ENCODE measurements around the gene LMO1. TPM values are rescaled to one million over a fixed set of nuclear protein-coding genes. Genes with fewer than 3 reads are reported as not detected.

Gene LMO1
- 1.9 TPM for polyA plus RNA-seq (ENCODE audit: insufficient read length)

DNA sequence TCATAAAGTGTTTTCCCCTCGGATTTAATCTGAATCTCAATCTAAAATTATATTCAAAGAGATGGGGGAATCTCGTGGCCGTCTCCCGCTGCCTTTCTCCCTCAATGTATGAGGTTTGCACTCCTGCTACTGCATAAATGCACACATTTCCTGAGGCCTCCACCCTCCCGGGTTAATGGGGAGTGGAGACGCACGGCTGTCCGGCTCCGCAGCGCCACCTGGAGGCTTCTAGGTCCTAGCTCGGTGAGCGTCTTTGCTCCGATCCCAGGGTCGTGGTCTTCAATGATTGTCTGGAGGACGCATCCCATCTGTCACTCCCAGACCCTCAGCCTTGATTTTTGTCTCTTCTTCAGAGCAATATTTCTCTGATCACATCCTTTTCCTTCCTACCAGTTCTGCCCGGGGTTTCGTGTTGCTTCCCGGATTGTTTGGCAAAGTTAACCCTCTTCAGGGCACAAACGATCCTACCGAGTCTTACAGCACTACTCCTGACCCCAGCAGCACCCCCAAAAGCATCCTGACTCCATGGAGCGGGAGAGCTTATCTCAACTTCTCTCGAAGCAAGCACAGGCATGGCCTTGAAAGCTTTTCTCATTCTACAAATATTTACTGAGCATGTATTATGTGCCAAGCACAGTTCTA is at the start of gene LMO1:
LMO1 (minus strand) TSS at position 110 of the 642 bp plus-strand sequence. CDS start 516 bp downstream, outside the sequence.
- DNase-seq, result peak; percentile 80

DNA sequence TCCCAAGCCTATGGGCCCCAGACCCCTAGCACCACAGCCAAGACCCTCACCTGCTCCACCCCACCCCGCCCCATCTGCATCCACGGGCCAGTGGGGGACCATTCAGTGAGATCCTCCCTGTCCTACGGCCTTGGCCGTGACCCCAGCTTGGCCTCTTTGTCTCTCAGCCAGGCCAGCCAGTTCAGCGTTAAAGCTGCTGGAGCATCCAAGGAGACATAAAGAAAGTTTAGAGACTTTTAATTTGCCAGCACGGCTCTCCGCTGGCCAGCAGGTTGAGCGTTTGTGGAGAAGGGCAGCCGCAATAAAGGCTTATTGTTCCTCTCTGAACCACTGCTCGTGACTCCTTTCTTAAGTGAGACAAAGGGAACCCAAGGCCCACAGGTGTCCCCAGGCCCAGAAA is 49.3 kb upstream of the LMO1 start:
- no peak for DNase-seq

DNA sequence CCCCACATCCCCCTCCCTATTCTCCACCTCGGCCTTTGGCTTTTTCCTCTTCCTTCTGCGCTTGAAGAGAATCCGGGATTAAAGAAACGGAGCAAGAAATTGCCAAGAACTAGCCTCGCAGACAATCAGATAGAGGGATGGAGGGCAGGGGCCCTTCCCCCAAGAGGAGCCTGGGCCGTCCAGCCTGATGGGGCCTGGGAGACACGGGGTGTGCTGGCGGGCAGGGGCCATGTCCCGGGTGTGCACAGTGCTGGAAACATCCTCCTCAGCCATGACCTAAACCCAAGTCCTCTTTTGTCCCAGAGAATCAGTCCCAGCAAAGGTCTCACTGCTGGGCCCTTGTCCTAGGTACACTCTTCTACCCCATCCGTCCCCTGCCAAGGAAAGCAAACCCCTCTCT is 47.7 kb upstream of the LMO1 start:
- no peak for DNase-seq

DNA sequence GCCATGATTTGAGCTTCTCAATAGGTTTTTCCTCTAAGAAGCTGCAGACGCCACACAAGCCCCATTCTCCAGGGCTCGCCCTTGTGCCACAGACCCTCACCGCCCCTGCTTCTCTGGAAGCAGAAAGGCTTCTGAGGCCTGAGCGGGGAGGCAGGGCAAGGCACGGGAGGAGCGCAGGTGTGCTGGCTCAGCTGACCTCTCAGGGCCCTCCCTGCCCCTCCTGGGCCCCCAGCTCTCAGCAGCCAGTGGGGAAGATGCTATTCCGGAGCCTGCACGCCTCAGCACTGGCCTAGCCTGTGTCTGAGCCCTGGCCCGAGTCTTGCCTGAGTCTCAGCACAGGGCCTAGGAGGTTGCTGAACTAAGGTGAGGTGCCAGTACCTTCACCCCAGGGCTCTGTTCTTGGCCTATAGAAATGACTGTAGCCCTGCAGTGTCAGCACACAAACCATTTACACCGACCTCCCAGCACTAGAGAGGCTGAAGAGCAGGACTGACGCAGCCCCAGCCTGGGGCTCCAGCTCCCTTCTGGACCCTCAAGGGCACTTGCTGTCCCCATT is 47.1 kb upstream of the LMO1 start:
- DNase-seq, result no peak

DNA sequence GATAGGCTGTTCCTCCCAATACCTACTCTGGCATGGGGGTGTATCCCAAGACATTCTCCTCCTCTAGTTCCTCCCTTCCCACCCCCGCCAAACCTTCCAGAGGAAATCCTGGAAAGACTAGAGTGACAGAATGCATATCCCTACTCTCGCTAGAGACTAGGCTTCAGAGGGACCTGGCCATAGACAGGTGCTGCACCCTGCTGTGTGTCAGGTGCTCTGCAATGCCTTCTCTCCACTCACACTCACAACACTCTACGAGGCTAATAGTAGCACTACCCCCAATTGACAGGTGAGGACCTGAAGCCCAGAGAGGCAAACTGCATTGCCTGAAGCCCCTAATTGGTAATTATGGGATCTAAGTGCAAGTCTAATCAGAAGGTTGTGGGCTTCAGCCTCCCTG is 46.2 kb upstream of the LMO1 start:
- DNase-seq, result no peak

DNA sequence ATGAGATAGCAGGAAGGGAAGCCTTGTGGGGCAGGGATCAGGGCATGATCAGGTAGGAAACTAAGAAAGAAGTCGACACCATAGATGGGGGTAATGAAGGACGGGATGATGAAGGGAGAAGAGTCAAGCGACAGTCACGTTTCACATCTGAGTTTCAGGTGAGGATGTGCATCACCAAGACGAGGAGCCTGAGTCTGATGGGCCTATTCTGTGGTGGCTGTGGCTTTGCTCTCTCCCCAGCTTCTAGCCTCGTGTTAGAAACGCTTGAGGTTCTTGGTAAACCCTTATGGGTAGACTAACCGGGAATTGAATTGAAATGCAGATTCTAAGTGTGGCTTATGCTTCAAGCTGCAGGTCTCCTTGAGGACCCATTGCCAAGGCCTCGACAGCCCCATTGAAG is 45.6 kb upstream of the LMO1 start:
- DNase-seq, result no peak

DNA sequence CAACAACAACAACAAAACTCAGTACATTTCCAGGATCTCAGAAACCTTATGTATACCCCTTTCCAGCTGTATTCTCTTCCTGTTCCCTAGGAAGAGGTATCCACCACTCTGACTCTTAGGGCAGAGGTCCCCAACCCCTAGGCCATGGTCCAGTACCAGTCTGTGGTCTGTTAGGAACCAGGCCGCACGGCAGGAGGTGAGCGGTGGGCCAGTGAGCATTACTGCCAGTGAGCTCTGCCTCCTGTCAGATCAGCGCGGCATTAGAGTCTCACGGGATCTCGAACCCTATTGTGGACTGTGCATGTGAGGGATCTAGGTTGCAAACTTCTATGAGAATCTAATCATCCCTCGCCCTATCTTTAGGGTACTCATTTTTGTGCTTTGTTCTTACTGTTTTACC is 43.9 kb upstream of the LMO1 start:
- DNase-seq, result no peak

DNA sequence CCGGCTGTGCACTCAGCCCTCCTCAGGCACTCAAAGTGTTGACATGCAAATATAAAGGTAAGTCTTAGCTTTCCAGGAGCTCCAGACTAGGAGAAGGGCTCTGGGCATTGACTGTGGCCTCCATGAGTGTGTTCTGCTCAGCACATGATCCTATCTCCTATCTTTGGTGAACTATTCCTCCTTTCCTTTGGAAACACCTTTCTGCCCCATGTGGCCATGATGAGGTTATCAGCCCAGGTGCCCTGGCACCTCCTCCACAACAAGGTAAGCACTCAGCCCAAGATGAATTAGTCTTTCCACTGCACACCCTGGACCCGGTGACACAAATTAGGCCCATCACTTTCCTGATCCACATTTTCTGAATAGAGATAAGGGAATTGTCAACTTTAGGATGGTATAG is 37.9 kb upstream of the LMO1 start:
- DNase-seq, result no peak

DNA sequence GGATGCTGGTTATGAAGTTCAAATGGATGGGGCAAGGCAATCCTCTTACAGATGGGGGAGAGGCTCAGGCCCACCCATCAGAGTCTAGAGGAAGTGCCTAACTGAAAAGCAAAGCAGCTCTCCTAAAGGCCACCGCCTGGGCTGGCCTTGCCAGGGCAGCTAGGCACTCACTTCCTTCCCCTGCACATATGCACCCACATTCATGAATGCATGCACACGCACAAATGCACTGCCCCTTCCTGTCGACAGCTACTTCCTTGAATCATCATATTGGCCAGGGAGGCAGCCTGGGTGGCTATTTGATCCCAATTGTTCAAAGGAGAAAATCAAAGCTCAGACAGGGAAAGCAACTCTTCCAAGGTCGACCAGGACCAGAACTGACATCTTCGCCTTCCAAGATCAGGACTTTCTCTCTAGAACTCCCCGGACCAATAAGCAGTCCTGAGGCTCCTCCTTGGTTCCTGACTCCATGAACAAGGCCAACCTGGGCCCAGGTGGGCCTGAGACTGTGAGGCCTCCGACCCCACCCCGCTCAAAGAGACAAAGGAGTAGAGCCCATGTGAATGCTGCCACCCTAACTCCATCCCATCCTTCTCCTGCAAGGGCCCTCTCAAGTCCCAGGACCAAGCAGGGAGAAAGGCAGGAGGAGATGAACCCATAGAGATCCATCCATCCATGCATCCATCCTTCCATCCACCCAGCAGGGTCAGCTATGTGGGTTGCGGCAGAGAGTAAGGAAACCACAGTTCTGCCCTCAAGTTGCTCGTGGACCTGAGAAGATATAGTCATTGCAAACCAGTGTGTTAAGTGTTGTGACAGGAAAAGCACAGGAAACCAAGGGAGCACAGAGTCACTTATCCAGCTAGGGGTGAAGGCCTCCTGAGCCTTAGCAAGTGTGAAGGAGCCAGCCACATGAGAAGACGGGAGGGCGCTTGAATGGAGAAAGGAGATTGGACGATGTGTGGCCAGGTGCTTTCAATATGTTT is 35.4 kb upstream of the LMO1 start:
- DNase-seq, result no peak

DNA sequence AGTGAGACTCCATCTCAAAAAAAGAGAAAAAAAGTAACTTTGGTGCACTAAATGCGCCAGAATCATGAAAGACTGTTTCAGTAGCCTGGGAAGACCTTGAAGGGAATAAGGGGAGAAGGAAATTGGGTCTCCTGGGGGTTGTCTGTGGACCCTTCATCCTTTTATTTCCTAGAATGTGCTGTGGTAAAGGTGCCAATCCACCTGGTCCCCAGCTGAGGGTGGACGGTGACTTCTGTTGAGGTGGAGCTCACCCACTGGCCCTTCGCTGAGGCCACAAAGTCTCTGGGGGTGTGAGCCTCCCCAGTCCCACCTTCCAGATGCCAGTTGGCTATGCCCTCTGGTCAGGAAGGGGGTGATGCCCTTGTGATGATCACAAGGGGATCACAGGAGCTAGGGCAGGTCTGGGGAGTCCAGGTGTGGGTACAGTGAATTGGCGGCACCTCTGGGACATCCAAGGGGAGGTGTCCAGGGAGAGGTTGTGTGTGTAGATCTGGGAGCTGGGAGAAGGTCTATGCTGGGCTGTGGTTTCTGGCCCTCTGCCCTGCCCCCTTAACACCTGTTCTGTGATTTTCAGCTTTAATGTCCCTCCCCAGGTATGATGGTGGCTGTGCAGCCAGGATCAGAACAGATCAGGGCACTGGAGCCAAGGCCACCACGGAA is 34.2 kb upstream of the LMO1 start:
- DNase-seq, result no peak

DNA sequence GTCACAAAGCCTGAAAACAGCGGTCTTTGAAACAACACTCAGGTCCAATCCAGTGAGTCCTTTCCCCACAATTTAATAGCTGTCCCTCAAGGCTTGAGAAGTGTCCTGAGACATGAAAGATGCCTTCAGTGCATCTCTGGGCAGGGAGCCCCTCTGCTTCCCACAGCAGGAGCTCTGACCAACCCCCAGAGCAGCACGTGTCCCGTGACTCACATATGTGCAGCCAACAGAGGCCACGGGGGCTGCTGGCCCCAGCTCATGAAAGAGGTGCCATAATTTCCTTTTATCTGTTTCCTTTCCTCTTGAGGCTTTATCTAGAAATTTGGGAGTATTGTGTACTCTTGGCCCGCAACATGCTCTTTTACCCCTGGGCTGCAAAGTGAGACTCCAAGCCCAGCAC is 33.2 kb upstream of the LMO1 start:
- DNase-seq, result no peak

DNA sequence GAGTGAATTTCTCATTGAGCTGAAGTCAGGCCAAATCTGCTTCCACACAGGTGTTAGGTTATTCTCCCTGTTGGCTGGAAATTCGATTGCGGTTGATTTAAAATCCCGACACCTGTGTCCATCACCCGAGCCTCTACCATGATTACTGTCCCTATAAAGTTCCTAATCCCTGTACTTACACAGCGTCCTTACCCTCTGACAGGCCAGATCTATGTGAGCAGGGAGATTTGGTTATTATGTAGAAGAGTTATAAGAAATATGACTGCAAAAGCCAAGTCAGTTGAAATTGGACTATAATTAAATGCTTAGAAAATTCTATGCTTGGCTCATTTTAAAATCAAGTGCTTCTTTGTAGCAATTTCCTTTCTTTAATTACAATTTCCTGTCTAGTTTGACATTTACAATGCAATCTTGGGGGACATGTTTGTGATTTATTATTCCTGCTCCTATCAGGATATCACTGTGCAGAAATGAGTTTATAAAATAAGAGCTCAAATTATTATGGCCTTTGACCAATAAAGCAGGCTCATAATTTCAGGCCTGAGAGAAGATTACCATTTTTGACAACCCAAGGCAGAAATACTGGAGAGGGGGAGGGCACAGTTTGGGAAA is 32.5 kb upstream of the LMO1 start:
- no peak for DNase-seq

DNA sequence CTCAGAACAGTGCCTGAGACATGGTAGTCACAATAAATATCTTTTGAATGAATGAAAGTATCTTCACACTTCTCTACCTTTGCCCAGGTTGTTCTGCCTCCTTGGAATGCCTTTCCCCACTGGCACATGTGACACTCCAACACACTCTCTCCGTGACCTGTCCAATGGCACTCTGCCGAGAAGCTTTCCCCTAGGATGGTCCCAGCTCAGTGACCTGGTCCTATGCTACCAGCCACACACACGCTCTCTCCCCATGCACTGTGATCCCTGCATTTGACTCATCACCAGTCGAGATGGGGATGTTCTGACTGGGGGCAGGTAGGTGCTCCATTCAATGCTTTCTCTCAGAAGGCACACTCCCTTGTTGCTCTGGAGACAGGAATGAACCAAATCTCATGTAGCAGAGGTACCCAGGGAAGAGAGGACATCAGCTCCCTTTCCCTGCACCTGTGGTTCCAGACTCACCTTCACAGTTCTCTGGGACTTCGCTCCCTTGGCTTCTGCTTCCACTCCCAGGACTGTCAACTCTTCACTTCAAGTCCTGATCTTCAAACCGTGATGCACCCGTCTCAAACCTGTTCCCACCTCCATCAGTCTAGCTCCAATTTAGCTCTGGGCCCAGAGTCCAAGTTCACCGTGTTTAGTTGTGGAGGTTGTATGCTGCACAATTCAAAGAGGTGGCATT is 30.7 kb upstream of the LMO1 start:
- no peak for DNase-seq

DNA sequence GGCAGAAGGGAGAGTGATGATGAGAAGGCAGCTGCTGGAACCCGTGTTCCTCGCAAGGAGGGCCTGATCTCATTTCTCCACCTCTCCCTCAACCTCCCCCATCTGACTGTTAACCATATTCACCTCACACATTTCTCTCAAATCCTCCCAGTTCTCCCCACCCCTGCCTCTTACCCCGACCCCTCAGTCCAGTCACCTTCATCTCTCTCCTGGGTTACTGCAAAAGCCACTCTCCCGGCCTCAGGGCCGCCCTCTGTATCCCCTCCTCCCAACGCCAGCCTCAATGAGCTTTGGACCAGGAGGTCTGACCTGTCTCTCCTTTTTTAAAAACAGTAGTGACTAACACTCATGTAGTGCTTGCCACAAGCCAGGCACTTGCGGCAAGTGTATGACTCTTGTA is 29.5 kb upstream of the LMO1 start:
- DNase-seq, result no peak

DNA sequence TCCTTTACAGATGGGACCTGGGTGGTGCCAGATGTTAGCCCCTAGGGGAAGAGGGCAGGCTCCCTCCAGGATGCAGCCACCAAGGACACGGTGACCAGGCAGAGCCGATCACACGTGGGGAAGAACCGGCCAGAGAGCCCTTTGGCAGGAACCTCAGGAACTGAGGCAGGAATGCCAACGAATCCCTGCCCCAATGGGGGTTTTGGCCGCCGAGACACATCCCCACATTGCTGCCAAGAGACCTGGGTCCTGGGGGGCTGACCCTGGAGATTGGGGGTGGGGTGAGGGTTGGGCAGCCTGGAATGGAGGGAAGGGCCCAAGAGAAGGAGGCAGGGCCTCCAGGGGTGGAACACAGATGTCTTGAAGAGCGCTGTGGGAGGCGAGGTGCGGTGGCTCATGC is 28.7 kb upstream of the LMO1 start:
- no peak for DNase-seq

DNA sequence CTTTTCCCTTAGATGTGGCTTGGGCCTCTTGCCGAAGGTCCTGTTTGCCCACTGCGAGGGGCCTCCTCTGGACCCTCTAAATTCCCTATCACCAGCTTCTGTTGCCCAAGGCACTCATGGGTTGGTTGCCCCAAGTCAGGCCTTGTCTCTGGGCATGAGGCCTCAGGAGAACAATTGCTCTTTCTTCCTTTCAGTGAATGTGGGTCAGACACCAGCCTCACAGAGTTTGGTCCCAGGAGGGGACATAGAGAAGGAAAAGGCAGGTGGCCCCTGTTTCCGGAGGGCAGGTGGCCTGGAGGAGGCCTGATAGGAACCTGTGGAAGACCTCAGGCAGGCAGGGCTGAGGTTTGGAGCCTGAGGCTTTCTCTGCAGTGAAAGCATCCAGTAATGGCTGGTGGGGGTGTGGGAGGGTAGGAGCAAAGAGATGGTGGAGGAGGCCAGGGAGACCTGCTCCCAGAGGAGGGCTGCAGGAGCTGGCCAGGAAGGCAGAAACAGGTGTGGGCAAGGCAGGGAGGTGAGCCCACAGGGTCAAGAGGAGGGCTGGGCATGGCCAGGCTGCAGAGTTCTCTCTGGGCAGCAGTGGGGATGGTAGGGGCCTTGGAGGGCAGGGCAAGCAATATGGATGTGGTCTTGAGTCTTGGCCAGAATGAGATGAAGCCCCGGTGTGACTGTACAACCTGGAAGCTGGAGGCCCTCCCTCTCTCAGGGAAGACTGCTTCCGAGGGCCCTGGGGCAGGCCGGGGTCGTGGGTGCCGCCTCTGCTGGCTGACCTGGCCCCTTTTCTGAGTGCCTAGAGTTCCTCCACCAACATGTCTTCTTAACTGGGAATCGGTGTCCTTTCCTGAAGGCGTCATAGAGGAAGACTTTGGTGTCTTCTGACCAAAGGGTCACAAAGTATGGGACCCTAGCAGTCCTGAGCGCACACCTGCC is 28.0 kb upstream of the LMO1 start:
- no peak for DNase-seq

DNA sequence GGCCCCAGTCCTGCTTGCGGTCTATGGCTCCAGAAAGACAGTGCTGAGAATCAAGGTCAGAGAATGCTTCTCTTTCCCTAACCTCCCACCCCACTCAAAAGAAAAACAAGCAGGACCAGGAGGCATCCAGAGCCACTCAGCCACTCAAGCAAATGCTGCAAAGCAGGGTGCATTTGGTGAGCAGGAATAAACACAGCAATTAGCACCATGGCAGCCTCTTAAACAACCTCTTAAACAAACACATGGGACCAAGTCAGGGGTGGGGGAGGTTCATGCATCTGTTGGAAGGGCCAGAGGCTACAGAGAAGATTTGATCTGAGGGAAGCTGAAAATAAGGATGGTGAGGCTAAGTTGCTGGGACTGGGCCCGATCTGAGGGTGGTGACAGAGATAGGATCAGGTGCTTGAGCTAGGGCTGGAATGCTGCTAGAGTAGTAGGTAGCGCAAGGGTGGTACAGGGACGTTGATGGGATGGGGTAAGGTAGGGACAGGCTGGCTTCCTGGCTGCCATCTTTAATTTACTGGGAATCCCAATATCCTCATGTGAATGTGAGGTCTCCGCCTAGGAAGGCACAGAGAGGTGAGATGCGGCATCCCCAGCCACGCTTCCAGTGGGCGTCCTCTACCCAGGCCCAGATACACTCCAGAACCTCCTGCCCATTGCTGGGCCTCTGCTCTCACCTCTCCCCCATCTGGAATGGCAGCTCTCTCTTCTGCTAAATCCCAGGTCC is 26.6 kb upstream of the LMO1 start:
- no peak for DNase-seq

DNA sequence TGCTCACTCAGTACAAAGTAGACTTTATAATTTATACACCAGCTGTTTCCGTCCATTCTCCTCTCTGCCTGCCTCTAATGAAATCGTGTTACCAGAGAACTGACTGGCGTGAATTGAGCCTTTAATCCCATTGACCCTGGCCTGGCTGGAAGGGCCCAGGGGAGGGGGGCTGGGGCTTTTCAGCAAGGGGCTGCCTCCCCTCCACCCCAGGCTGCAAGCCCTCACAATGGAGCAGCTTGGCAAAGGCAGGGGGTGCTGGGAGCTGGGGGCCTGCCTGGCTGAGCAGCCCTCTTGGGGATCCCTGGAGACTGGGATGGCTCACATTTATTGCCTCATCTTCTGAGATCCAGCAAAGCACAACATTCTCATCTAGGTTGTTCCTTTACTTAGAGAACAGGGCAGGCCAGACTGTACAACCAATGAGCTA is 25.8 kb upstream of the LMO1 start:
- no peak for DNase-seq

DNA sequence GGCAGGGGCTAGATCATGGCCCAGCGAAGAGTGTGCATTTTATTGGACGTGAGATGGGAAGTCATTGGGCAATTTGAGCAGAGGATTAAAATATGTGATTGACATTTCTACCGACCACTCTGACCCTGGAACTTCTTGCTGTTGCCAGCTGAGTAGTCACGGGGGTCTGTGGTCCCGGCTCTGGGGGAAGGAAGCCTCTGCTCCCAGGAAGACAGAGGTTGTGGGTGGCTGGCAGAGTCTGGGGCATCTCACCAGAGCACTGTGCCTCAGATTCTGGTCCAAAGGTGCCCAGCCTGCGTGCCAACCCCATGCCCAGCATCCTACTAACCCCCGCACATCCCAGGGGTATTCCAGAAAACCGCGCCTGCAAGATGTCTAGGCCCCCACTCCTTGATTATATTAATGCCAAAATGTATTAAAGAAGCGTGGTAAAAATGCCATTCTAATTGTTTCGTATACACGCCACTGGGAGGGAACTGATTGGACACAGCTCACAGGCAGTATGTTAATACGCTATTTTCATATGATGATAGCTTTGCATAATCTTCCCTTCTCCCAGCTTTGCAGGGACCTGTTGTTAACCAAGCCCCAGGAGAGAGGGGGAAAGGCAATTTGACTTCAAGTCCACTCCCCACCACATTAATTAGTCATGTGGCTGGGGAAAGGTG is 25.3 kb upstream of the LMO1 start:
- no peak for DNase-seq

Data from hindlimb muscle (tissue), 1 donor.